ENCODE data around the gene FRY. TPM values are rescaled to one million over a fixed set of nuclear protein-coding genes. Genes with fewer than 3 reads are reported as not detected.

The FRY gene
- total RNA-seq, 4 donors from 2014 or later = 27.4 to 50.4 (median 39.4) TPM

- 88 to 92% methylated on average over 3 of the region's 3 CpGs for WGBS, 2 donors
- H3K27me3 ChIP-seq = no peaks in the 10 kb centered on the region
- no peak for TF ChIP-seq POLR2A (IDR thresholded peaks at IDR 0.05)
- TF ChIP-seq CTCF (IDR thresholded peaks at IDR 0.05) = no peak
Observed at GRCh38 chr13:32121316-32121715, 89.7 kb downstream of the FRY start.

DNA sequence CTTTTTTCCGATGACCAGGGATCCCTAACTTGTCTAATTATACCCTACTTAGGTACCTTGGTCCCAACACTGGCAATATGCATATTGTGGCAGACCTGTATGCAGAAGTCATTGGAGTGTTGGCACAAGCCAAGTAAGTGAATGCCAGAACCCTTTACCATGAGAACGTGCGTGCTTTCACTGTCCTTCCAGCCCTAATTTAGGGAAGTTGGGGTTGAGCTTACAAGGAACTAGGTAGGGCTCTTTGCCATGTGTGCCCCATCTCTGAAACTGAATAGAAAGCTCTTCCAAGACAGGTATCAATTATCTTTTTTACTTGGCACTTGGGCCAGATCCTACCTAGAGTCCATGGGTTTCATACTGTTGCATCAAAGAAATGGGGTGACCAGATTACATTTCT is 93.2 kb downstream of the FRY start:
- WGBS, 2 donors = 89 to 94% methylated on average over 3 of the region's 3 CpGs
- Histone ChIP-seq H3K36me3 (no peaks in the 10 kb centered on the region), H3K27ac (peak overlapping the region in 2 of 3 donors; percentile 1 to 18), H3K4me3 (replicated peaks in 1 of 3) (no peak overlapping the region), H3K9me3 (no peaks in the 10 kb centered on the region), H3K4me1 (no peaks in the 10 kb centered on the region), H3K27me3 (no peaks in the 10 kb centered on the region)
- intact Hi-C loops (cut with DNase I) = no loop called here
- DNase-seq = no peak
- TF ChIP-seq CTCF (IDR thresholded peaks at IDR 0.05) (no peak), POLR2A (IDR thresholded peaks at IDR 0.05) (no peak)

More at GRCh38 chr13:32121316-32121715, 89.7 kb downstream of the FRY start:
- H3K4me1 ChIP-seq = peaks cover 0 to 8% of the 10 kb centered on the region in 2 donors
- intact Hi-C loops (cut with DNase I) = no loop called here
- no peak overlapping the region for H3K27ac ChIP-seq
- H3K9me3 ChIP-seq = no peaks in the 10 kb centered on the region
- no peak overlapping the region for H3K4me3 ChIP-seq (replicated peaks in 1 of 3)
- no peaks in the 10 kb centered on the region for H3K36me3 ChIP-seq
- no peak for DNase-seq

DNA sequence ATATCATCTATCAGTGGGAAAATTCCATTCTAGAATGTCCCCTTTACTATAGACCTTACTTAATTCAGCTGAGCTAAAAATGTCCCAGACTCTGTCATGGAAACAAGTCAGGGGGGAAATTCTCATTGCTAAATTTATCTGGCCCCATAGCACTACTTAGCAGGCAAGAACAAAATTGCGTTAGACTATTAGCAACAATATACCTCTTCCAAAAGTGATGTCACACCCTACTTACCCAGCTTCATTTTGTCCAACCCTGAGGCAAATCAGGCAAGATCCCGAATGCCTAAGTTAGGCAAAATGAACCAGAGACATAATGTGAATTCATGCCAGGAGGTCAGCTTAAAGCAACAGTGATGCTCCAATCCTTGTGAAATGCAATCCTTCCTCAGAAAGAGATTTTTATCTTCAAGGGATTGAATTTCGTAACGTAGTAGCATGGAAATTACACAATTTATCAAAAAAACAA is 93.7 kb downstream of the FRY start:
- intact Hi-C loops (cut with DNase I) = no loop called here
- no peak overlapping the region for H3K4me3 ChIP-seq (replicated peaks in 1 of 3)

DNA sequence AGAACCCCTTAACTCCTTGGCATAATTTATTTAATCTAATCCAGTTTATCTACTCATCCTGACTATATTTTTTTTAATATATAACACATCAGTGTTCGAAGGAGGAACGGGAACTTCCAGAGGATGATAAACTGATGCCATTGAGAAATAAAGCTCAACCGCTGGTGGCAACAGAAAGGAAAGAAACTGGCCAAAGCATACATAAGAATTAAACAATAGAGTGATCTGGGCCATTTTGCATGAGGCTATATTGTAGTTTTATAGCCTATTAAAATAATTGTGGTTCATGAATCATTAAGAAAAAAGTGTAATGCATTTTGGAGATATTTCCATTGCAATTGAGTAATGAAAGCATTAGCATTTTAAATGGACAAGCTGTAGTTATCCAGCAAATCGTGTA is 94.2 kb downstream of the FRY start:
- intact Hi-C loops (cut with DNase I) = no loop called here
- peak overlapping the region in 1 of 3 donors; percentile 10 for H3K27ac ChIP-seq

More for the DNA sequence above, 93.7 kb downstream of the FRY start:
- no peaks in the 10 kb centered on the region for H3K36me3 ChIP-seq
- H3K27ac ChIP-seq = peak overlapping the region; percentile 1 to 18 (median 10)
- 73 to 79% methylated on average over 4 of the region's 4 CpGs for WGBS, 2 donors
- no peaks in the 10 kb centered on the region for H3K4me1 ChIP-seq
- TF ChIP-seq CTCF (IDR thresholded peaks at IDR 0.05) (no peak), POLR2A (IDR thresholded peaks at IDR 0.05) (no peak)
- no peak for DNase-seq
- H3K27me3 ChIP-seq = no peaks in the 10 kb centered on the region
- no peaks in the 10 kb centered on the region for H3K9me3 ChIP-seq

DNA sequence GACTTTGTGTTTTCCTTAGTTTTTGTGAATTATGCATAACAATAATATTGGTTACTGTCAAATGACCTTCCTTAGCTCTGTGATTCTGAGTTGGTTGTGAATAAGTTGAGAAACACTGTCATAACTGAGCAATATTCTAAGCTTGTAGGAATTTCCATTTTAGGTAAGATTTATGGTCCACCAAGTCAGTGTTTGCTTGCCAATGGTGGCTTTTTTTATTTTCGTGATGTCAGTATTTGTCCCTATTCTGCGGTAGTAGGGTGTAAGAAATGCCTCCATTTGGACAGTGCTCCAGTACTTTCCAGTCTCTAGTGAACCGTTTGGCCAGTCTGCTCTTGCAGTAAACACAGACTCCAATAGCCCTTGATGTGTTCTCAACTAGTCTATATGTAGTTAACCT is 94.7 kb downstream of the FRY start:
- H3K9me3 ChIP-seq = no peaks in the 10 kb centered on the region
- 81 to 84% methylated on average over 3 of the region's 3 CpGs for WGBS, 2 donors
- H3K4me3 ChIP-seq (replicated peaks in 1 of 3) = no peak overlapping the region
- H3K27ac ChIP-seq = no peak overlapping the region
- no peaks in the 10 kb centered on the region for H3K27me3 ChIP-seq
- intact Hi-C loops (cut with DNase I) = no loop called here
- no peak for DNase-seq
- H3K36me3 ChIP-seq = no peaks in the 10 kb centered on the region
- no peaks in the 10 kb centered on the region for H3K4me1 ChIP-seq
- TF ChIP-seq POLR2A (IDR thresholded peaks at IDR 0.05) (no peak), CTCF (IDR thresholded peaks at IDR 0.05) (no peak)

More for the DNA sequence above, 94.2 kb downstream of the FRY start:
- Histone ChIP-seq H3K9me3 (no peaks in the 10 kb centered on the region), H3K27me3 (no peaks in the 10 kb centered on the region), H3K4me3 (replicated peaks in 1 of 3) (no peak overlapping the region), H3K4me1 (no peaks in the 10 kb centered on the region), H3K36me3 (no peaks in the 10 kb centered on the region)
- DNase-seq = no peak
- TF ChIP-seq POLR2A (IDR thresholded peaks at IDR 0.05) (no peak), CTCF (IDR thresholded peaks at IDR 0.05) (no peak)
- WGBS, 2 donors = 85 to 91% methylated on average over 4 of the region's 4 CpGs
